ENCODE results near the gene SBDS.
"Not testable (repeated sequence)": the region's sequence is repeated elsewhere in the genome, so short reads cannot be mapped to it uniquely, and the experiment has no call there.

- TF ChIP-seq CTCF, POLR2AphosphoS5, EP300 (IDR thresholded peaks at IDR 0.05): not testable (repeated sequence)
Measured at GRCh38 chr7:67042781-67043558, 47.6 kb upstream of the SBDS start.

Data from upper lobe of left lung (tissue), 4 donors.